GM21526 (cell line): ENCODE data around the gene GLUL.

Experiments
- ATAC-seq: cut with Tn5 transposase; IDR thresholded peaks from one replicate; pipeline ENCODE4 v1.9.1; 2021; ENCODE audit warnings: moderate library complexity; ENCODE audit not compliant: unreplicated experiment, low FRiP score

GLUL gene

GRCh38 chr1:182332261-182333060 is 59.1 kb downstream of the GLUL start:
- no peak for ATAC-seq
